ENCODE data around the gene IMMP2L.

DNA sequence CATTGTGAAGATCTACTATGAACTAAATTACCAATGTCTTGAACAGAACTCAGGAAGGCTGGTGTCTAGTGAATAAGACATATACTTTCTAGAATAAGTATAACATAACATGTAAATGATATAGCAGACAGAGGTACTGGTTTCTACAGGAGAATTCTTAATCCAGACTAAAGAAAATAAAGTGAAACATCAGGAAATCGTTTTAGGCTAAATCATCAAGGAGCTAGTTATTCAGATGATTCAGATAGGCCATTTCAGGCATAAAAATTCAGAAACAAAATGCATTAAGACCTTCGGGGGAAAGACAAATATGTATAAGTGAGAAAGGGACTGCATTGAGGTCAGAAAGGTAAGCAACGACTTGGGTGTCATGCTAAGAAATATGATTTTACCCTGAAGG, 300.8 kb downstream of the IMMP2L start:
- TF ChIP-seq, protein P1, sequence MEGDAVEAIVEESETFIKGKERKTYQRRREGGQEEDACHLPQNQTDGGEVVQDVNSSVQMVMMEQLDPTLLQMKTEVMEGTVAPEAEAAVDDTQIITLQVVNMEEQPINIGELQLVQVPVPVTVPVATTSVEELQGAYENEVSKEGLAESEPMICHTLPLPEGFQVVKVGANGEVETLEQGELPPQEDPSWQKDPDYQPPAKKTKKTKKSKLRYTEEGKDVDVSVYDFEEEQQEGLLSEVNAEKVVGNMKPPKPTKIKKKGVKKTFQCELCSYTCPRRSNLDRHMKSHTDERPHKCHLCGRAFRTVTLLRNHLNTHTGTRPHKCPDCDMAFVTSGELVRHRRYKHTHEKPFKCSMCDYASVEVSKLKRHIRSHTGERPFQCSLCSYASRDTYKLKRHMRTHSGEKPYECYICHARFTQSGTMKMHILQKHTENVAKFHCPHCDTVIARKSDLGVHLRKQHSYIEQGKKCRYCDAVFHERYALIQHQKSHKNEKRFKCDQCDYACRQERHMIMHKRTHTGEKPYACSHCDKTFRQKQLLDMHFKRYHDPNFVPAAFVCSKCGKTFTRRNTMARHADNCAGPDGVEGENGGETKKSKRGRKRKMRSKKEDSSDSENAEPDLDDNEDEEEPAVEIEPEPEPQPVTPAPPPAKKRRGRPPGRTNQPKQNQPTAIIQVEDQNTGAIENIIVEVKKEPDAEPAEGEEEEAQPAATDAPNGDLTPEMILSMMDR (conservative IDR thresholded peaks at IDR 0.05; ENCODE audit: low read depth, low read length): no peak
- TF ChIP-seq EZH2 (IDR thresholded peaks at IDR 0.05; ENCODE audit: low read length, unreplicated experiment): no peak
